Esophagus muscularis mucosa (tissue), 4 donors: Measurements from ENCODE around the gene PRKCQ.

Source experiments
- CTCF ChIP-seq, 3 experiments: fragments of 200-600 bp in 2 of 3; fragments of 450-650 bp in 1 of 3; sonication (generic) in 2 of 3; IDR thresholded peaks; one replicate each; pipeline ENCODE4 v1.5.1; 2017 to 2019; ENCODE audit warnings: antibody characterized with exemption in 3 of 3, mild to moderate bottlenecking in 2 of 3, moderate library complexity in 1 of 3
- EP300 ChIP-seq: sonication (generic); formaldehyde crosslinking; IDR thresholded peaks from one replicate; pipeline ENCODE4 v1.6.1; 2017; ENCODE audit warnings: antibody characterized with exemption
- POLR2A ChIP-seq: fragments of 450-650 bp; IDR thresholded peaks from one replicate; pipeline ENCODE4 v1.6.1; 2017; ENCODE audit warnings: antibody characterized with exemption, moderate library complexity, mild to moderate bottlenecking, low read depth
- POLR2AphosphoS5 ChIP-seq, 2 donors: sonication (generic); formaldehyde crosslinking; IDR thresholded peaks; one replicate each; pipeline ENCODE4 v1.6.1; 2017; ENCODE audit warnings: antibody characterized with exemption in 2 of 2

- TF ChIP-seq CTCF (IDR thresholded peaks at IDR 0.05) (no peak), POLR2A (no peak), POLR2AphosphoS5 (IDR thresholded peaks at IDR 0.05) (no peak), EP300 (no peak)
Measured at GRCh38 chr10:6625428-6625827, 45.4 kb upstream of the PRKCQ start.
